ENCODE measurements around the gene NVL.

GRCh38 chr1:224212618-224213061, 117.3 kb downstream of the NVL start:
- TF ChIP-seq CTCF (IDR thresholded peaks at IDR 0.05) (no peak), POLR2A (IDR thresholded peaks at IDR 0.05) (no peak)

Data from testis (tissue), 2 donors.